GM12865 (cell line): ENCODE data around the gene ZFX.
"Not testable (repeated sequence)": the region's sequence is repeated elsewhere in the genome, so short reads cannot be mapped to it uniquely, and the experiment has no call there.

Experiments used
- DNase-seq: peaks from one replicate; pipeline ENCODE4 v3.0.0; 2010; ENCODE audit warnings: low read depth
- H3K4me3 ChIP-seq: 2 replicates; pipeline ENCODE4 v1.5.1; 2011; ENCODE audit warnings: mild to moderate bottlenecking, low read depth, low read length, control low read depth
- CTCF ChIP-seq: IDR thresholded peaks from 2 replicates; pipeline ENCODE4 v1.5.1; 2011; ENCODE audit warnings: low read length, control low read depth, low read depth, inconsistent platforms; ENCODE audit not compliant: insufficient read depth; ENCODE audit errors: missing control alignments

ZFX gene

GRCh38 chrX:24153178-24153795 is 3.8 kb downstream of the ZFX start:
- no peak for TF ChIP-seq CTCF
- H3K4me3 ChIP-seq, result peak overlapping the region; percentile 8; the same call in 1 of the 2 replicates
- peak; percentile 49 for DNase-seq

GRCh38 chrX:24153796-24154189 is 4.3 kb downstream of the ZFX start:
- DNase-seq, result no peak
- TF ChIP-seq CTCF, result no peak

GRCh38 chrX:24154490-24155034 is 5.0 kb downstream of the ZFX start:
- TF ChIP-seq CTCF, result no peak
- DNase-seq, result no peak
- H3K4me3 ChIP-seq, result no peak overlapping the region

More at GRCh38 chrX:24153796-24154189, 4.3 kb downstream of the ZFX start:
- no peak overlapping the region for H3K4me3 ChIP-seq

- DNase-seq, result not testable (repeated sequence)
- H3K4me3 ChIP-seq, result peak overlapping the region; percentile 31
Measured at GRCh38 chrX:24155747-24156146, 6.2 kb downstream of the ZFX start.

- TF ChIP-seq CTCF, result no peak
- H3K4me3 ChIP-seq, result peak overlapping the region; percentile 31
- no peak for DNase-seq
Measured at GRCh38 chrX:24156177-24156576, 6.6 kb downstream of the ZFX start.

- no peak for TF ChIP-seq CTCF
- no peak for DNase-seq
- no peak overlapping the region for H3K4me3 ChIP-seq
Measured at GRCh38 chrX:24158881-24159280, 9.4 kb downstream of the ZFX start.

GRCh38 chrX:24166078-24166477 is 16.5 kb downstream of the ZFX start:
- DNase-seq, result no peak
- TF ChIP-seq CTCF, result no peak
- H3K4me3 ChIP-seq, result no peak overlapping the region
